ENCODE measurements around the gene HDAC4. TPM values are rescaled to one million over a fixed set of nuclear protein-coding genes. Genes with fewer than 3 reads are reported as not detected.

Gene HDAC4
- total and polyA plus RNA-seq, 2 of the 4 experiments (the other 2 are of a cell fraction), result 4.1 to 7.2 TPM

DNA sequence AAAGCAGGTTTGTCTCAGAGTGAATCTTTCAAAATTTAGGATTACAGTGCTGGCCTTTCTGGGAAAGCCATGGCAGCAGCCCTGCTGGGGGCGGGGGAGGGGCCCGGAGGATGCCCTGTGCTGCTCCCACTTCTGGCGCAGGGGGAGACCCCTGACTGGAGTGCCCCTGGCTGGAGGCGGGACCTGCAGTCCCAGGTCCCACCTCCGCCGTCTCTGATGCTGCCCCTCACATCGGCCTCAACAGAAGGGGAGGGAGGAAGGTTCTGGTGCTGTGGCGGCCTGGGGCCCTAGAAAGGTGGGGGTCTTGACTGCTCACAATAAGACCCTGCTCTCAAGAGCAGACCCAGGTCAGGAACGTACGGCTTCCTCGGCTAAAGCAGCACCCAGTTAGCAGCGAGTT lies 336.6 kb downstream of the HDAC4 start:
- H2AK9ac ChIP-seq (replicated peaks; ENCODE audit: low read depth, low read length, poor library complexity), result no peak overlapping the region
- in situ Hi-C loops (cut with MboI; ENCODE audit: low sequenced_read_pairs) (no loop called here), dilution Hi-C loops (cut with HindIII; ENCODE audit: low sequenced_read_pairs, unreplicated experiment) (no loop called here), intact Hi-C loops (cut with micrococcal nuclease) (no loop called here)
- H4K20me1 ChIP-seq (ENCODE audit: insufficient read depth, low read length), result no peaks in the 10 kb centered on the region
- no peak overlapping the region for H2BK15ac ChIP-seq (ENCODE audit: low read depth, low read length)
- CTCF ChIA-PET, result no interaction called here
- H3K23ac ChIP-seq (ENCODE audit: low read depth, low read length), result no peak overlapping the region
- H4K91ac ChIP-seq (ENCODE audit: insufficient read depth, low read depth, low read length), result no peak overlapping the region
- H2AK5ac ChIP-seq (ENCODE audit: low read depth, low read length), result no peak overlapping the region
- no peak overlapping the region for H3K4ac ChIP-seq (ENCODE audit: low read depth, low read length)
- H3K79me1 ChIP-seq (ENCODE audit: low read depth in 1 of 2, low read length in 2 of 2), result no peaks in the 10 kb centered on the region
- H3K4me2 ChIP-seq (ENCODE audit: low read depth, low read length), result no peak overlapping the region
- H3K27ac ChIP-seq (ENCODE audit: insufficient read depth, low read length), result no peak overlapping the region
- no peak overlapping the region for H3K56ac ChIP-seq (ENCODE audit: extremely low read depth, insufficient read depth, low read length)
- peaks cover 69% of the 10 kb centered on the region for H3K36me3 ChIP-seq (ENCODE audit: control insufficient read depth, insufficient read depth, low read length)
- H3K14ac ChIP-seq (replicated peaks; ENCODE audit: low read depth, low read length), result no peak overlapping the region
- no peak for TF ChIP-seq CHD1 (IDR thresholded peaks at IDR 0.05; ENCODE audit: low read depth, low read length)
- no peak for TF ChIP-seq CEBPB (IDR thresholded peaks at IDR 0.05; ENCODE audit: low read depth, low read length)
- no peak for TF ChIP-seq NFE2L2 (IDR thresholded peaks at IDR 0.05; ENCODE audit: low read depth, low read length)
- TF ChIP-seq BHLHE40 (IDR thresholded peaks at IDR 0.05; ENCODE audit: low read depth, low read length), result no peak
- TF ChIP-seq RFX5 (IDR thresholded peaks at IDR 0.05; ENCODE audit: low read depth, low read length), result no peak
- no peak for TF ChIP-seq MAFK (IDR thresholded peaks at IDR 0.05; ENCODE audit: low read depth, low read length)
- TF ChIP-seq POLR2A (IDR thresholded peaks at IDR 0.05; ENCODE audit: low read depth, low read length), result no peak
- no peak for TF ChIP-seq RCOR1 (IDR thresholded peaks at IDR 0.05; ENCODE audit: insufficient replicate concordance, low read length)
- no peak for TF ChIP-seq FOS (IDR thresholded peaks at IDR 0.05; ENCODE audit: low read depth, low read length)
- TF ChIP-seq RAD21 (IDR thresholded peaks at IDR 0.05; ENCODE audit: low read length), result no peak
- TF ChIP-seq SMC3 (IDR thresholded peaks at IDR 0.05; ENCODE audit: low read depth, low read length), result no peak
- no peak for TF ChIP-seq MXI1 (IDR thresholded peaks at IDR 0.05; ENCODE audit: borderline replicate concordance, low read depth, low read length)
- no peak overlapping the region for H3K18ac ChIP-seq (ENCODE audit: low read depth, low read length)
- no peak overlapping the region for H2AFZ ChIP-seq (replicated peaks; ENCODE audit: low read length, poor library complexity)
- H3K4me1 ChIP-seq (ENCODE audit: control insufficient read depth, insufficient read depth, low read length), result no peaks in the 10 kb centered on the region
- no TSS peak for BruUV-seq (replicated peaks)
- H3K27me3 ChIP-seq (ENCODE audit: control insufficient read depth, insufficient read depth, low read length), result no peaks in the 10 kb centered on the region
- H3K9me1 ChIP-seq (ENCODE audit: insufficient read depth, low read length), result peaks cover 5% of the 10 kb centered on the region; the same call in 1 of the 2 replicates
- POLR2A ChIA-PET (ENCODE audit: unreplicated experiment), result no interaction called here
- ATAC-seq (ENCODE audit: low read depth) (no peak), DNase-seq (no peak)
- H3K4me3 ChIP-seq (ENCODE audit: insufficient read depth, low read depth, low read length), result no peak overlapping the region
- H4K5ac ChIP-seq (ENCODE audit: low read depth, low read length), result no peak overlapping the region
- H4K8ac ChIP-seq (ENCODE audit: low read depth in 2 of 2, low read length in 2 of 2), result no peak overlapping the region
- H2BK5ac ChIP-seq (ENCODE audit: low read depth, low read length, poor library complexity, severe bottlenecking), result no peak overlapping the region
- no peak overlapping the region for H2BK20ac ChIP-seq (ENCODE audit: low read depth, low read length)
- no peaks in the 10 kb centered on the region for H3K9me3 ChIP-seq (ENCODE audit: control insufficient read depth, insufficient read depth, low read length)
- WGBS, 2 experiments (ENCODE audit: extremely low coverage in 2 of 2, insufficient read length in 1 of 2), result 97% methylated on average over 4 of the region's 12 CpGs; no CpG with 5 or more reads in 1 of the 2 experiments
- no peak overlapping the region for H2BK120ac ChIP-seq (ENCODE audit: low read depth, low read length)
- no peak overlapping the region for H3K9ac ChIP-seq (ENCODE audit: low read depth, low read length)

All from IMR-90 (cell line).